Parathyroid adenoma (tissue), 2 donors: ENCODE data around the gene GRIK1.

ENCODE experiments used
- H2AFZ ChIP-seq: fragments of 300-600 bp; sonication (generic); one replicate; pipeline ENCODE4 v1.7.0; 2017; ENCODE audit warnings: antibody characterized with exemption, mild to moderate bottlenecking
- H3K27ac ChIP-seq: fragments of 300-600 bp; sonication (generic); one replicate; pipeline ENCODE4 v1.7.0; 2017
- H3K27me3 ChIP-seq: fragments of 300-600 bp; sonication (generic); one replicate; pipeline ENCODE4 v1.7.0; 2017; ENCODE audit warnings: low read length; ENCODE audit not compliant: control insufficient read depth, insufficient read depth
- H3K36me3 ChIP-seq: fragments of 300-600 bp; sonication (generic); one replicate; pipeline ENCODE4 v1.7.0; 2017; ENCODE audit warnings: low read length; ENCODE audit not compliant: control insufficient read depth, insufficient read depth
- H3K4me1 ChIP-seq: fragments of 300-600 bp; sonication (generic); one replicate; pipeline ENCODE4 v1.7.0; 2017; ENCODE audit warnings: control low read depth
- H3K4me2 ChIP-seq: fragments of 300-600 bp; sonication (generic); one replicate; pipeline ENCODE4 v1.7.0; 2017; ENCODE audit warnings: low read length
- H3K4me3 ChIP-seq: fragments of 300-600 bp; sonication (generic); one replicate; pipeline ENCODE4 v1.7.0; 2017; ENCODE audit warnings: low read depth, low read length
- H3K79me2 ChIP-seq: fragments of 300-600 bp; sonication (generic); one replicate; pipeline ENCODE4 v1.7.0; 2017; ENCODE audit warnings: control low read depth
- H3K9ac ChIP-seq: fragments of 300-600 bp; sonication (generic); one replicate; pipeline ENCODE4 v1.7.0; 2017; ENCODE audit warnings: mild to moderate bottlenecking
- H3K9me3 ChIP-seq: fragments of 300-600 bp; sonication (generic); one replicate; pipeline ENCODE4 v1.7.0; 2017; ENCODE audit warnings: low read length; ENCODE audit not compliant: control insufficient read depth
- CTCF ChIP-seq: fragments of 300-600 bp; sonication (generic); IDR thresholded peaks from one replicate; pipeline ENCODE4 v1.7.0; 2017; ENCODE audit warnings: antibody characterized with exemption, mild to moderate bottlenecking
- donor health status: primary hyperparathyroidism.

GRIK1 gene

GRCh38 chr21:29647353-29647781 lies 292.4 kb downstream of the GRIK1 start:
- Histone ChIP-seq H3K4me2 (no peak overlapping the region), H3K9ac (no peak overlapping the region), H3K27me3 (no peaks in the 10 kb centered on the region), H3K9me3 (no peaks in the 10 kb centered on the region), H3K36me3 (no peaks in the 10 kb centered on the region), H3K79me2 (no peaks in the 10 kb centered on the region), H3K27ac (no peak overlapping the region), H3K4me3 (no peak overlapping the region), H2AFZ (no peak overlapping the region), H3K4me1 (no peaks in the 10 kb centered on the region)
- TF ChIP-seq CTCF: no peak

DNA sequence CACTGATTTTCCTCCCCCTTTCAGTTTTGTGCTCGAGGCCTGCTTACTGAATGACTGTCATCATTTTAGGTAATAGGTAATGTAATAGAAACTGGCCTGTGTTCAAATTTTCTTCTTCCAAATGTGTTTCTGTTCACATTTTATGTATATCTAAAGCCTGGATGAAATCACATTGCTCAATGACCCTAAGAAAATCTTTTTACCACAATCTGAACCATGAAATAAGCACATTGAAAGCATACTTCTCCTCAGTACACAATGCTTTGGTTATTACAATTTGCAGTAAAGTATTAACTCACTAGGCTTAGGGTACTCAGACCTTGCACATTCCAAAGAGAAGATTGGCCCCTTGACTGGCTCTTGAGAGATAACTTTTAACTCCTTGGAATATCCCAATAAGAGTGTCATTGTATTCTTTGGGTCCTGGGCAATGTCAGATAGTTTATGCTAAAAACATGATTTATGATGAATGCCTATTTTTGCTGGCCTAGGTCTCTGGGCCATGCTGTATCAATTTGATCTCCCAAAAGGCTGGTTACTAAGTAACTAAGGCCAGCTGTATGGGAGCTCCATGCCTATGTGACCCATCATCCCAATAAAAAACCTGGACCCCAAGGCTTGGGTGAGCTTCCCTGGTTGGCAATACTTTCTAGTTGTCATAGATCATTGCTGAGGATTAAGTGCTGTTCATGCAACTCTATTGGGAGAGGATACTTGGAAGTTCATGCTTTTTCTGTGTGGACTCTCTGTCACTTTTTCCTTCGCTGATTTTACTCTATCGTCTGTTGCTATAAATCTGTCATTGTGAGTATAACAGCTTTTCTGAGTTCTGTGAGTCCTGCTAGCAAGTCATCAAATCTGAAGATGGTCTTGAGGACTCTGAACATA lies 293.9 kb downstream of the GRIK1 start:
- H3K9ac ChIP-seq: no peak overlapping the region
- no peak for TF ChIP-seq CTCF
- H2AFZ ChIP-seq: no peak overlapping the region
- no peaks in the 10 kb centered on the region for H3K79me2 ChIP-seq
- no peak overlapping the region for H3K27ac ChIP-seq
- H3K27me3 ChIP-seq: no peaks in the 10 kb centered on the region
- no peaks in the 10 kb centered on the region for H3K36me3 ChIP-seq
- H3K4me1 ChIP-seq: no peaks in the 10 kb centered on the region
- H3K9me3 ChIP-seq: no peaks in the 10 kb centered on the region
- H3K4me2 ChIP-seq: no peak overlapping the region
- no peak overlapping the region for H3K4me3 ChIP-seq

DNA sequence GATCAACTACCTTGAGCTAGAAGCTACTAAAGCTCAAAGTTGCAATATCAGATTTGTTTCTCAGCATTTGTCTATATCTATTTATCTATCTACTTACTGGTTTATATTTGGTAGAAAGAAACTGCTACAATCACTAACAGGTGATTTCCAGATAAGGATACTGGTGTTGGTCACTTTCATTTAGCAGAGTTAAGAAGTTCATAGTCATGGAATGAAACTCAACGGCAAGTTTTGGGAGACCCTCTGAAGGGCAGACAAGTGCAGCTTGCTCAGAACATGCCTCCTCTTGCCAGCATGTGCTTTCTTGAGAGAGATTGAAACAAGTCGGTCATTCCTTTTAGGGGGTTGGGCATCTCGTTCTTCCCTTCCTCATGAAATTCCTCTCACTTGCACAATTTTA lies 296.5 kb downstream of the GRIK1 start:
- no peak for TF ChIP-seq CTCF
- H2AFZ ChIP-seq: no peak overlapping the region
- no peak overlapping the region for H3K4me3 ChIP-seq
- H3K27me3 ChIP-seq: no peaks in the 10 kb centered on the region
- H3K36me3 ChIP-seq: no peaks in the 10 kb centered on the region
- no peak overlapping the region for H3K4me2 ChIP-seq
- no peaks in the 10 kb centered on the region for H3K79me2 ChIP-seq
- H3K4me1 ChIP-seq: no peaks in the 10 kb centered on the region
- no peak overlapping the region for H3K9ac ChIP-seq
- H3K9me3 ChIP-seq: no peaks in the 10 kb centered on the region
- H3K27ac ChIP-seq: no peak overlapping the region

GRCh38 chr21:29642551-29643245 lies 297.1 kb downstream of the GRIK1 start:
- Histone ChIP-seq H3K27me3 (no peaks in the 10 kb centered on the region), H3K36me3 (no peaks in the 10 kb centered on the region), H2AFZ (no peak overlapping the region), H3K4me1 (no peaks in the 10 kb centered on the region), H3K27ac (no peak overlapping the region), H3K9me3 (no peaks in the 10 kb centered on the region), H3K4me3 (no peak overlapping the region), H3K9ac (no peak overlapping the region), H3K4me2 (no peak overlapping the region), H3K79me2 (no peaks in the 10 kb centered on the region)
- TF ChIP-seq CTCF: no peak
